ENCODE results near the gene HLF. TPM values are rescaled to one million over a fixed set of nuclear protein-coding genes. Genes with fewer than 3 reads are reported as not detected.

Gene HLF
- total RNA-seq, 1 donor from 2014 or later = 0.25 TPM

- peaks cover 1% of the 10 kb centered on the region for H3K36me3 ChIP-seq (ENCODE audit: control insufficient read depth, insufficient read depth, low read length)
- no peak for TF ChIP-seq CTCF (IDR thresholded peaks at IDR 0.05; ENCODE audit: insufficient read depth, low read length, poor library complexity, severe bottlenecking)
- H3K4me3 ChIP-seq (ENCODE audit: low read depth, low read length) = no peak overlapping the region
- H3K27me3 ChIP-seq (ENCODE audit: control insufficient read depth, insufficient read depth, low read length) = no peaks in the 10 kb centered on the region
- DNase-seq (ENCODE audit: low read depth) = no peak
Measured at GRCh38 chr17:55279788-55280187, 15.0 kb downstream of the HLF start.

DNA sequence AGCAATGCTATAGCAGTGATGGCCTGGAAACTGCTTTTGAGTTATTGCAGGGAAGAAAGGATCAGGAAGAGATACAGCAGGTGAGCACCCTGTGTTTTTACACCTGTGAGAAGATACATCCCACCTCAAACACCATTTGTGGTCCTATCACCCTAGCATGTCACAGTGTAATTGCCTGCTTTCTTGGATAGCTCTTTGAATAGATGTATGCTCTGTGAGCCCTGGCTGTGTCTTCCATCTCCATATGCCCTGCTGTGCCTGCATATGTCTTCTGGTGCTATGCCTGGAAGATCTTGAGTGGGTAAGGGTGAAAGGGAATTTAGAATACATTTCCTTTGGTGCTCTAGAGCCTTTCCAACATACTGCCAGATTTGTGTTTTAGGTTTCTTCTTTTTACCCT, 15.5 kb downstream of the HLF start:
- H3K36me3 ChIP-seq (ENCODE audit: control insufficient read depth, insufficient read depth, low read length) = peaks cover 1% of the 10 kb centered on the region
- no peaks in the 10 kb centered on the region for H3K27me3 ChIP-seq (ENCODE audit: control insufficient read depth, insufficient read depth, low read length)
- no peak overlapping the region for H3K4me3 ChIP-seq (ENCODE audit: low read depth, low read length)
- no peak for TF ChIP-seq CTCF (IDR thresholded peaks at IDR 0.05; ENCODE audit: insufficient read depth, low read length, poor library complexity, severe bottlenecking)
- no peak for DNase-seq (ENCODE audit: low read depth)

- TF ChIP-seq CTCF (IDR thresholded peaks at IDR 0.05; ENCODE audit: insufficient read depth, low read length, poor library complexity, severe bottlenecking) = no peak
- no peaks in the 10 kb centered on the region for H3K27me3 ChIP-seq (ENCODE audit: control insufficient read depth, insufficient read depth, low read length)
- no peak overlapping the region for H3K4me3 ChIP-seq (ENCODE audit: low read depth, low read length)
- no peak for DNase-seq (ENCODE audit: low read depth)
- peaks cover 1% of the 10 kb centered on the region for H3K36me3 ChIP-seq (ENCODE audit: control insufficient read depth, insufficient read depth, low read length)
Measured at GRCh38 chr17:55281649-55282378, 17.1 kb downstream of the HLF start.

DNA sequence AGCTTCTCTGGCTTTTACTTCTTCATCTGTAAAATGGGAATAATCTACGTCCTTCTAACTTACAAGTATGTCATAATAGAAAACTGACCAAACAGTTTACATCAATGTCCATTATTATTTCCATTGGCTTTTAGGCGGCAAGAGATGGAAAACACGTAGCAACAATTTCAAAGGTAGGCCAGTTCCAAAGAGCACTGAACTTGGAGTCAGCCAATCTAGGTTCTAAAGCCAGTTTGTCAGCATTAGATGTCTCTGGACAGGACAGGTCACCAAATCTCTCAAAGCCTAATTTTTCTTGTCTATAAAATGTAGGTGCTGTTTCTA, 17.6 kb downstream of the HLF start:
- no peaks in the 10 kb centered on the region for H3K27me3 ChIP-seq (ENCODE audit: control insufficient read depth, insufficient read depth, low read length)

DNA sequence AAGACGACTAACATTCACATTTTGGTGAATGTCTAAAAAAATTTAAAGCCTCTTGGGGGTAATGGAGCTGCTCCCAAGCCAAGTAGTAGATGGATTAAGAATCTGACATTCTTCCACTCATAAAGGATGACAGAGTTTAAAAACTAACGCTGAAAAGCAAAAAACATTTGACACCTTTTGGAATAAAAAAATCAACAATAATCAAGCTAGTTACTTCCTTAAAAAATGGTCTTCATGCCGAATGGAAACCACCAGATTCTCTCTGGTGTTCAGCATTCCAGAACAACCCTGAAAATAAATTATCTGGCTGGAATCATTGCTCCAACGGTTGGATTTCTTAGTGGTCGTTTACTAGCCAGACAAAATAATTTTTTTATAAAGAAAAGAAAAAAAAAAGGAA, 18.0 kb downstream of the HLF start:
- DNase-seq (ENCODE audit: low read depth) = no peak
- H3K27me3 ChIP-seq (ENCODE audit: control insufficient read depth, insufficient read depth, low read length) = no peaks in the 10 kb centered on the region
- no peak for TF ChIP-seq CTCF (IDR thresholded peaks at IDR 0.05; ENCODE audit: insufficient read depth, low read length, poor library complexity, severe bottlenecking)
- H3K36me3 ChIP-seq (ENCODE audit: control insufficient read depth, insufficient read depth, low read length) = peaks cover 1% of the 10 kb centered on the region
- no peak overlapping the region for H3K4me3 ChIP-seq (ENCODE audit: low read depth, low read length)

More for the DNA sequence above, 17.6 kb downstream of the HLF start:
- no peak overlapping the region for H3K4me3 ChIP-seq (ENCODE audit: low read depth, low read length)
- peaks cover 1% of the 10 kb centered on the region for H3K36me3 ChIP-seq (ENCODE audit: control insufficient read depth, insufficient read depth, low read length)
- no peak for DNase-seq (ENCODE audit: low read depth)
- TF ChIP-seq CTCF (IDR thresholded peaks at IDR 0.05; ENCODE audit: insufficient read depth, low read length, poor library complexity, severe bottlenecking) = no peak
